ENCODE results near the gene MT1G.
"Not testable (repeated sequence)": the region's sequence is repeated elsewhere in the genome, so short reads cannot be mapped to it uniquely, and the experiment has no call there.

MT1G gene

DNA sequence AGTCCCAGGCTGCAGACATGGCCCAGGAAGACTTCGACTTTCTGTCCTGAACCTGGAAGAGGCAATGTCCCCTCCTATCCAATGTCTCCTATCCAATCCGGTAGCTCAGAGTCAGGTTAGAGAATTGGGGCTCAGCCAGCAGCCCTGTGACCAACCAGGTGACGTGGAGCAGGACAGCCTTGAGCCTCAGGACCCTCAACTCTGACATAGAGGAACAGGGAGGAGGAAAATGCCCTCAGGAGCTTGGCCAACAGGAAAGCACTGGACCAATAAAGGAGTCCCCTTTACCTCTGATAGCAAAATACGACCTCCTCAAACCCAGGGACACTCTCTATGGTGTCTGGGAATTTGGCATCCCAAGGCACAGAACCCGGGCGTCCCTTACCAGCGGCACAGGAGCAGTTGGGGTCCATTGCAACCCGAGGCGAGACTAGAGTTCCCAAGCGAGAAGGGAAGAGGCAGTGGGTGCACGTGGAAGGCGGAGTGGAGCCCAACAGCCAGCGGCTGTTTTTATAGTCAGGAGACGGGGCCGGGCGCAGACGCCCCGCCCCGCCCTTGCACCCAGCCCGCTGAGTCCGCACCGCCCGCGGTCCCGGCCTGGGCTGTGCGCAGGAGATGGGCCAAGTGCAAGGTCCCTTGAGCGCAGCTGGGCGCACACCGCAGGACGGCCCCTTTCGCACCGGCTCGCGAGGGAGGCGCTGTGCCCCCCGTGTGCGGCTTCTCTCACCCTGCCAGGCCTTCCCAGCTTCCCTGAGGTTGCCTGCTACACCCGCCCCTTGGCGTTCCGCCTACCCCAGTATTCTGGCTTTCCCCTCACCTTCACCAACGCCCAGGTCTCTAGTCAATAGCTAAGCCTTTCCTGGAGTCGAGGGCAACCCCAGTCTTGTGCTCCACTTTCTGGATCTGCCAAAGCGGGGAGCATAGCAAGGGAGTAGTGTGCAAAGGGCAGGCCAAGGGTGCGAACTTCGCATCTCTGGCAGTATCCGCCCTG lies at the start of gene MT1G:
Gene MT1G (minus strand): TSS at position 485 of the 991 bp plus-strand sequence. CDS start 72 bp downstream, at position 413.
- DNase-seq, result peak; percentile 81

DNA sequence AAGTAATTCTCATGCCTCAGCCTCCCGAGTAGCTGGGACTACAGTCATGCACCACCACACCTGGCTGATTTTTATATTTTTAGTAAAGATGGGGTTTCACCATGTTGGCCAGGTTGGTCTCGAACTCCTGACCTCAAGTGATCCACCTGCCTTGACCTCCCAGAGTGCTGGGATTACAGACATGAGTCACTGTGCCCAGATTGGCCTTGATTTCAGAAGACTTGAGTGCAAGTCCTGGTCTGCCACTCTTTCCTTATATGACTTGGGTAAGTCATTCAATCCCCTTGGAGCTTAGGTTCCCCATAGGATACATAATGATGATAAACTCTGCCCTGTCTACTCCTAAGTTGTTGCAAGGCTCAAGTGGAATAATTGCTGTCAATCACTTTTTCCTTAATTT lies 49.7 kb upstream of the MT1G start:
- not testable (repeated sequence) for DNase-seq

DNA sequence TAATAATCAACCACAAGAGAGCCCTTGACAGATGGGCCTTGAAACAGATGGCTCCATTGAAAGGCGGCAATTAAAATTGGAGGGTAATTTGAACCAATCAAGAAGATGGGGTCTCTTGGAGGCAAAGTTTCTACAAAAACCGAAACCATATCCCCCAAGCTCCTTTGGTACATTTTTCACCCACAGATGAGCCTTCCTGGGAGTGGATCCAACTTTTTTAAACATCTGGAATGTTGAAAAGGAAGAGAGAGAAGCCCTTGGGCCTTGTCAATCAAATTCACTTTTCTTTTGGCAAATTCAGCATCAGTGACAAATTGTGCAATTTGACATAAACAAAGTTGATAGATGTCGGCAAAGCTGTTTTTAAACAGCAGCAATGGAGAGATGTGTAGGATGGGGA lies 48.9 kb upstream of the MT1G start:
- no peak for DNase-seq

- no peak for DNase-seq
Observed at GRCh38 chr16:56715126-56715525, 47.3 kb upstream of the MT1G start.

GRCh38 chr16:56713794-56714193 lies 45.9 kb upstream of the MT1G start:
- DNase-seq, result no peak

DNA sequence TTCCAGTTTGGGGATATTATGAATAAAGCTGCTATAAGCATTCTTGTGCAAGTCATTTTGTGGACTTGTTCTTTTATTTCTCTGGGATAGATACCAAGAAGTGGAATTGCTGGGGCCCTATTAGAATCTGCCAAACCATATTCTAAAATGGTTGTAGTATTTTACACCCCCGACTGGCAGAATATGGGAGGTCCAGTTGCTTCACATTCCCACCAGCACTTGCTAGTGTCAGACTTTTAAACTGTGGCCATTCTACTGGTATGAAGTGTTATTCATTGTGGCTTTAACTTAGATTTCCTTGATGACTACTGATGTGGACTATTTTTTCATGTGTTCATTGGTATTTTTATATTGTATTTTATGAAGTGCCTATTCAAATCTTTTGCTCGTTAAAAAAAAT lies 44.0 kb upstream of the MT1G start:
- DNase-seq, result no peak

DNA sequence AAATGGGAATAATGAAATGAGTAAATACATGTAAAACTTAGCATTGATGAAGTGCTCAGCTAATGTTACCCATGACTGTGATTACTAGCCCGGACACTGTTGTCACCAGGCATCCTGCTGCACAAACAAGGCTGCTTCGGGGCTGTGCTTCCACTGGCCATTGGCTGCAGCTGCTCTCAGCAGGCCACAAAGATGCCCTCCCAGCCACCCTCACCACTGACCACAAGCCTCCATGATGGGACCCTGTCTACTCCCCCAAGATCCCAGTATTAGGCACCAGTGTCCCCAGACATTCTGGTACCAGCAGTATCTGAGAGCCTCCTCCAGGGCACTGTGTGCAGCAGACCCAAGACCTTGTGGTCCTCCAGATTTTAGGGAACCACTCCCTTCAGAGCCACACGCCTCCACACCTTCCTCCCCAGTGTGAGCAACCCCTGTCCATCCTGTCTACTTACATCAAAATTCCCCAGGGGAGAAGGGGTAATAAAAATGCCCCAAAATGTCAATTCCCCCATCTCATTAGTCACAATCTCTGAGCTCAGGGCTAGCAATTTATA lies 42.4 kb upstream of the MT1G start:
- no peak for DNase-seq

GRCh38 chr16:56709443-56710040 lies 41.7 kb upstream of the MT1G start:
- DNase-seq, result no peak

DNA sequence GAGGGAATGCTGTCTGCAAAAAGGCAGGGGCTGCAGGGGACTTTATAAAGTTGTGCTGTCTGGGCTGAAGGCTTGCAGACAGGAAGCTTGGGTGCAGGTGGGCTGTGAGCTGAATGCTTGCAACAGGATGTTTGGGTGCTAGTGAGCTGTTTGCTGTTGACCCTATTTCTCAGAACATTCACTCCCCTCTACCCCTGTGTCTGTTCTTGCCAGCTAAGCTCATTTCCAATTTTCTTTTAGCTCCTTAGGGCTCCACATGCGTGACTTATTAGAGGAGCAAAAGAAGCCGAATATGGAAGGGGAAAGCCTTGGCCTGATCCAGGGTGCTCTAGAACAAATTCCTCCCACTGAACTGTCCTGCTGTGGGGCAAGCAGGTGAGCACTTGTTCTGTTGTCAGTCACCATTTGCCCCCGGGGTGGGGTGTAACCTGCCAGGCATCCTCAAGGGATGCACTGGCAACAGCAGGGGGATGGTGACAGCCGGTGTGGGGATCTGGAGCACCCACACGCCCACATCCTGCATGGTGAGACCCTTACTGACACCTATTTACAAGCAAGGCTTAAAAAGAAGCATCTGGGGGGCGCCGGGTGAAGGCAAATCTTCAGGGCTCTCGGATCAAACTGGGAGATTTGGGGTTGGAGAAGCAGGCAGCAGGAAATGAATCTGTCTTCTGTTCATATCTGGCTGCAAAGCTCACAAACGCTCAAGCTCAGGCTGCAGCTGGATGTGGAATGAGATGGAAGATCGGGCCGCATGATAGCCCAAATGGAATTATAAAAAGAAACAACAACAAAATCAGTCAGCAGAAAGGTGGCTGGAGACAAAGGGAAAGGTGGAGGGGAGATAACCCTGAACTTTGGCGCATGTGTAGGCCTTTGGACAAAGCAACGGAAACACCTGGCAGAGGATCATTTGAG lies 40.9 kb upstream of the MT1G start:
- no peak for DNase-seq

DNA sequence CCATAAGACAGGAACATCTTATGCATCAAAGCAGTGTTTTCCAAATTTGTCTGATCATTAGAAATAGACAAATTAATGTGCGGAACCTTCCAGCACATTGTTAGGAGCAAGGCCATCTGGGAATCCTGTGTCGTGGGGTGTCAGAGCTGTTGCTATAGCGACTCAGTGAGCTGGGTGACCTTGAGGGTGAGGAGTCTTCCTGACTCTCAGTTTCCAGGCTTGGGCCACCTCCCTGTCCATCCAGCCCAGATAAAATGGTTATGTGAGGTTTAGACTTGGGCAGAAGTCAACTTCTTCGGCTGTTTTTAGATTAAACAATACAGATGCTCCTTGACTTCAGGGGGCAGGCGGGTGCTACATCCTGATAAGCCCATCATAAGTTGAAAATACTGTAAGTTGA lies 35.0 kb upstream of the MT1G start:
- DNase-seq, result no peak

GRCh38 chr16:56701534-56701933 lies 33.7 kb upstream of the MT1G start:
- DNase-seq, result no peak

- no peak for DNase-seq
Observed at GRCh38 chr16:56700631-56701030, 32.8 kb upstream of the MT1G start.

- DNase-seq, result peak; percentile 10
Observed at GRCh38 chr16:56700195-56700594, 32.3 kb upstream of the MT1G start.

DNA sequence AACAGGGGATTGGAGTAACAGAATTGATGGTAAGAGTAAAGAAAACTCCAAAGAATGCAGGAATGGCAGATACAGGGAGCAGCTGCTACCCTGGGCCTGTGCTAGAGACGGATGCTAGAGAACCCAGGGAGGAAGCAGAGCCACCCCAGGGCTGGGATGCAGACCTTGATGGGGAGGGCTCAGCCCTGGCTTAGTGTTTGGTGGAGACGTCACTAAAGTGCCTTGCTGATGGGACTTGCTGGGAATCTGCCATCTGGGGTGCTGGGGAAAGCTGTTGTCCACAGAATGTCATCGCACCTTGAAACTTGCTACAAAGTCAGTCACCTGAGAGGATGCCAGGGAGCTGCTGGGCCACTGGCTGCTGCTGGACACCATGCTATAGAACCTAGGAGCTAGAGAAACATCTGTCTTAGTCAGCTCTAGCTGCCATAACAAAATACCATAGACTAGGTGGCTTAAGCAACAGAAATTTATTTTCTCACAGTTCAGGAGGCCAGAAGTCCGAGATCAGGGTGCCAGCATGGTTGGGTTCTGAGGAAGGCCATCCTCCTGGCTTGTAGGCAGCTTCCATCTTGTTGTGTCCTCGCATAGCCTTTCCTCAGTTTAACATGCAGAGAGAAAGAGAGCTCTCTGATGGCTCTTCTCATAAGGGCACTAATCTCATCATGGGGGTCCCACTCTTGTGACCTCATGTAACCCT lies 29.7 kb upstream of the MT1G start:
- no peak for DNase-seq

- DNase-seq, result no peak
Observed at GRCh38 chr16:56695246-56695645, 27.4 kb upstream of the MT1G start.

GRCh38 chr16:56691885-56692284 lies 24.0 kb upstream of the MT1G start:
- DNase-seq, result no peak

DNA sequence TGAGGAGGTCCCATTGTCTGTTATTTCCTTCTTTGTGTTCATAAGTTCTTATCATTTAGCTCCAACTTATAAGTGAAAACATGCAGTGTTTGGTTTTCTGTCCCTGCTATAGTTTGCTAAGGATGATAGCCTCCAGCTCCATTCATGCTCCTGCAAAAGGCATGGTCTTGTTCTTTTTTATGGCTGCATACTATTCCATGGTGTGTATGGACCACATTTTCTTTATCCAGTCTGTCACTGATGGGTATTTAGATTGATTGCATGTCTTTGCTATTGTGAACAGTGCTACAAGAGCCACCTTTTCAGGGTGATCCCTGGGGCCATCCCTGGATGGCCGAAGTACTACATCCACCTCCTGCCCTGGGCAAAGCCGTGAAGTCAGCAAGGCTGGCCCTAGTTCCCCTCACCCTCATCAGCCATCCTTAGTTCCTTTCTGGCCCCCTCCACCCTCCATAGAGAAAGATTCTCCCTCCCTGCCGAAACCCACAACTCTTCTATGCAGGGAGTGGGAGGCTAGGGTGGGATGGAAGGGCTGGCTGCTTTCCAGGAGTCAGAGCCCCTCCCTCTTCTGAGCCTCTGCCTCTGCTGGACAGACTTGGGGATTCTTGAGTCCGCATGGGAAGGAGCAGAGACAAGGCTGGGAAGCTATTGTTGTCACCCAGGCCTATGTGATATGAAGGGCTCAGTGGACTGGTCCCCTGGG lies 22.7 kb upstream of the MT1G start:
- no peak for DNase-seq

DNA sequence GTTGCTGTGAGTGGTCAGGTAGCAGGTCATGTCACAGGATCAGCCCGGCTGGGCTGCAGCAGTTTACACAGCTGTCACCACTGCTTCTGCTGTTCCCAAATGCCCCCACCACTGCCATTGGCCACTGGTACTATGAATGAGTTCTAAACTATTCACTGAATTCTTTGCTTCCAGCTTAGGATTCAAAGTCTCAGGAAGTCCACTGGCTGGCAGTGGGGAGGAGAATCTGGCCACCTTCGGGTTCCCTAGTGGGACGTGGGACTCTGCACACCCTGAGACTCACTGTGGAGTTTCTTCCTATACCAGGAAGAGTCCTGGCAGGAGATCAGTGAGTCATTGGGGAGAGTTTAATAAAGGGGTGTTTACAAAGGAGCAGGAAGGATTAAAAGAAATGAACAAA lies 21.3 kb upstream of the MT1G start:
- DNase-seq, result no peak

DNA sequence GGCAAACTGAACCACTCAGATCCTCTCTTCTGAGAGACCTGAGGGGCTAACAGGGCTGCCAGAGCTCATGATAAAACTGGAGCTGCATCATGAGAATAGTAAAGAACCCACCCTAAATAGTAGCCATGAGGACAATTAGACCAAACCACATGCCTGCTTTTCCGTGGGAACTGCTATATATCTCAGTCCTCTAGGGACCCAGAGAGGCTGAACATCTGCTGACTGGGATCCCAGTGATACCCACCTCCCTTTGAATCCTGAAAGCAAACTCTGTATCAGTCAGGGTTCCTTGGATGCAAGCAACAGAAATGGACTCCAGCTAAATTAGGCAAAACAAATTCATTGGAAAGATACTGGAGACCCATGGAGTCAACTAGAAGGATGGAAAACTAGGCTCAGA lies 20.9 kb upstream of the MT1G start:
- no peak for DNase-seq

DNA sequence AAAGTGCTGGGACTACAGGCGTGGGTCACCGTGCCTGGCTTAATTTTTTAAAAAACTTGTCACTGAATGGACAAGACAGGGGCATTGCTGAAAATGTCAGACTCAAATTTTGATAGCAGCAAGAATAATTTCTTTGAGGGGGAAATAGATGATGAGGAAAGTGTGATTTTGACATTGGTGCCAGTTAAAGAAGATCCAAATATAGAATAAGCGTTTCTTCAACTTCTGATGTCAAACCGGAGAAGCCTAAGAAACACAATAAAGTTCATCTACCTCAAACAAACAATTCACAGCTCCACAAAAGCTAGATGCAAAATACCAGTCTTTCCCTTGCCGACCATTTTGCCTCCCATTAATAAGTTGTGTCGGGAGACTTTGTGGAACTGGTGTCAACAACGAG lies 18.9 kb upstream of the MT1G start:
- no peak for DNase-seq

- DNase-seq, result no peak
Observed at GRCh38 chr16:56684926-56685590, 17.2 kb upstream of the MT1G start.

Data from MV-4-11 (cell line).